ENCODE data around the gene TBC1D8. TPM values are rescaled to one million over a fixed set of nuclear protein-coding genes. Genes with fewer than 3 reads are reported as not detected.

Gene TBC1D8
- total and polyA plus RNA-seq, 12 donors: 7.6 to 17.2 (median 10.8) TPM

DNA sequence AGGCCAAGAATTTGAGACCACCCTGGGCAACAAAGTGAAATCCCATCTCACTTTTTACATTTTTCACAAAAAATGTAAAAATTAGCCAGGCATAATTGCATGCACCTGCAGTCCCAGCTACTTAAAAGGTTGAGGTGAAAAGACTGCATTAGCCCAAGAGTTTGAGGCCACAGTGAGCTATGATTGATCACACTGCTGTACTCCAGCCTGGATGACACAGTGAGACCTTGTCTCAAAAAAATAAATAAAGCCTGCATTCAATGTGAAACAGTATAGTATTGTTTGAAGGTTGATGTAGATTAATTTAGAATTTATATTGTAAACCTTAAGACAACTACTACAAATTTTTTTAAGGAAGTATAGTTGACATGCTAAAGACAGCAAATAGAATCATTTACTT lies 53.5 kb downstream of the TBC1D8 start:
- no peak overlapping the region for H3K4me3 ChIP-seq
- H3K4me1 ChIP-seq (replicated peaks in 1 of 2): no peaks in the 10 kb centered on the region
- H3K36me3 ChIP-seq (replicated peaks in 1 of 2): no peaks in the 10 kb centered on the region
- no peaks in the 10 kb centered on the region for H3K27me3 ChIP-seq
- no peaks in the 10 kb centered on the region for H3K9me3 ChIP-seq (replicated peaks in 1 of 3)
- intact Hi-C loops (cut with DNase I): no loop called here
- DNase-seq: no peak
- no peak overlapping the region for H3K27ac ChIP-seq
- TF ChIP-seq CTCF (IDR thresholded peaks at IDR 0.05): no peak
- no peak for TF ChIP-seq POLR2A (IDR thresholded peaks at IDR 0.05)

DNA sequence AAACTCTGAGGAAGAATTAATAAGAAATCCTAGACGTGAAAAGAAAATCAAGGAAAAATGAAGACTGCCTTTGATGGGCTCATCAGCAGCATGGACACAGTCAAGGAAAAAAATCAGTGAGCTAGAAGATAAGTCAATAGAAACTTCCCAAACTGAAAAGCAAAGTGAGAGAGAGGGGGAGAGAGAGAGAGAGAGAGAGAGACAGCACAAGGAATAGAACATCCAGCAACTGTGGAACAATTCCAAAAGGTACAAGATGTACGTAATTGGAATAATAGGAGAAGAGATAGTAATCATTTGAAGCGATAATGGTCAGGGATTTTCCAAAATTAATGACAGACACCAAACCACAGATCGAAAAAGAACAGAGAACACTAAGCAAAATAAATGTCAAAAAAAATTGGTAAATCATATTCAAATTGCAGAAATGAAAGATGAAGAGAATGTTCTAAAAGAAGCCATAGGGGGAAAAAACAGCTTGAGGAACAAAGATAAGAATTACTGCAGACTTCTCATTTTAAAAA lies 54.5 kb downstream of the TBC1D8 start:
- intact Hi-C loops (cut with DNase I): no loop called here
- H3K36me3 ChIP-seq (replicated peaks in 1 of 2): no peaks in the 10 kb centered on the region
- WGBS, 4 donors: 89 to 92% (median 91%) methylated on average over 4 of the region's 4 CpGs
- H3K4me3 ChIP-seq: no peak overlapping the region
- H3K27ac ChIP-seq: no peak overlapping the region
- no peak for TF ChIP-seq CTCF (IDR thresholded peaks at IDR 0.05)
- TF ChIP-seq POLR2A (IDR thresholded peaks at IDR 0.05): no peak
- H3K9me3 ChIP-seq (replicated peaks in 1 of 3): no peaks in the 10 kb centered on the region
- DNase-seq: no peak
- no peaks in the 10 kb centered on the region for H3K4me1 ChIP-seq (replicated peaks in 1 of 2)
- H3K27me3 ChIP-seq: no peaks in the 10 kb centered on the region

- H3K4me1 ChIP-seq (replicated peaks in 1 of 2): no peaks in the 10 kb centered on the region
- WGBS, 4 donors: 75 to 96% (median 89%) methylated on average over 1 of the region's 1 CpG
- H3K27ac ChIP-seq: no peak overlapping the region
- DNase-seq: no peak
- no peaks in the 10 kb centered on the region for H3K36me3 ChIP-seq (replicated peaks in 1 of 2)
- no peaks in the 10 kb centered on the region for H3K9me3 ChIP-seq (replicated peaks in 1 of 3)
- no peaks in the 10 kb centered on the region for H3K27me3 ChIP-seq
- no peak overlapping the region for H3K4me3 ChIP-seq
- intact Hi-C loops (cut with DNase I): no loop called here
- TF ChIP-seq CTCF (IDR thresholded peaks at IDR 0.05) (no peak), POLR2A (IDR thresholded peaks at IDR 0.05) (no peak)
These were observed 56.8 kb downstream of the TBC1D8 start for GRCh38 chr2:101094351-101094750.

DNA sequence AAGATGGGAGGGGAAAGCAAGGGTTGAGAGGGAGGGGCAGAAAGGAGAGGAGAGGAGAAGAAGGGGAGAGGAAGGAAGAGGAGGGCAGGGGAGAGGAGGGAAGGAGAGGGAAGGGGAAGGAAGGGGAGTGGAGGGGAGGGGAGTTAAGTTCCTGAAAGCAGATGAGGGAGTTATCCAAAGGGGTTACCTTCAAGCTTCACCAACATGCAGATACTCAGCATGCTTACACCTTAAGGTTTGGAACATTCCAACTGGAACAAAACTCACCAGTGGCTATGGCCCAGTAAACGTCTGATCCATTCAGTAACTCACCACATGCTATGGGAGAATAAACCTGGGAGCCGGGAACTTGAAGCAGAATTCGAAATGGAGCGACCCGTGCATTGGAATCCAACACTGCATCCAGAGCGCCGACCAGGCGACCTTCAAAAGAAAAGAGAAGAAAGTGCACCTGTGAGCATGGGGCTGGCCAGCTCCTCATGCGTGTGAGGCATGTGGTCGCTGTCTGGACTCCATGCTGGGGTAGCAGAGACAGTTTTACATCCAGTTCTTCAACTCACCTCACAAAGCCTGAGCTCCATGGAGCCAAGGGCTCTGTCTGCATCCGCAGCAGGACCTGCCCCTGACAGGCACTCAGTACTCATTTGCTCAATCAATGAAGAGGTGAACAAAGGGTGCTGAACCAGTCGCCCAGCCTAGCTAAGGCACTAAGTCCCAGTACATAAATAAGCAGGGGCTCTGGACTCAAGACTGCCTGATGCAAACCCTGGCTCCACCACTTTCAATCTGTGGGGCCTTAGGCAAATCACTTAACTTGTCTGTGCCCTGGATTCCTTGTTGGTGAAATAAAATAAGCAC lies 61.0 kb downstream of the TBC1D8 start:
- Histone ChIP-seq H3K9me3 (replicated peaks in 1 of 3) (no peaks in the 10 kb centered on the region), H3K36me3 (replicated peaks in 1 of 2) (no peaks in the 10 kb centered on the region), H3K4me1 (replicated peaks in 1 of 2) (no peaks in the 10 kb centered on the region), H3K27ac (no peak overlapping the region), H3K4me3 (no peak overlapping the region), H3K27me3 (no peaks in the 10 kb centered on the region)
- no peak for DNase-seq
- intact Hi-C loops (cut with DNase I): no loop called here
- WGBS, 4 donors: 88 to 91% (median 90%) methylated on average over 11 to 12 of the region's 12 CpGs
- TF ChIP-seq POLR2A (IDR thresholded peaks at IDR 0.05) (no peak), CTCF (IDR thresholded peaks at IDR 0.05) (no peak)
